Endodermal cell (in vitro differentiated cells): ENCODE results near the gene MTF1. TPM values are rescaled to one million over a fixed set of nuclear protein-coding genes. Genes with fewer than 3 reads are reported as not detected.
A peak's percentile ranks its signal among the peaks of the same experiment; 100 is the strongest.
"Not testable (repeated sequence)": the region's sequence is repeated elsewhere in the genome, so short reads cannot be mapped to it uniquely, and the experiment has no call there.

ENCODE experiments used
- DNase-seq: peaks from one replicate; pipeline ENCODE4 v3.0.0-alpha.2; 2017
- H3K27ac ChIP-seq: 2 replicates; pipeline ENCODE4 v1.5.1; 2013; ENCODE audit warnings: mild to moderate bottlenecking, low read depth, low read length, moderate library complexity
- H3K27me3 ChIP-seq: 2 replicates; pipeline ENCODE4 v1.6.1; 2013; ENCODE audit warnings: mild to moderate bottlenecking, low read length, moderate library complexity; ENCODE audit not compliant: insufficient read depth, control insufficient read depth, poor library complexity, severe bottlenecking
- H3K36me3 ChIP-seq: 2 replicates; pipeline ENCODE4 v1.7.0; 2013; ENCODE audit warnings: mild to moderate bottlenecking, low read length, moderate library complexity; ENCODE audit not compliant: control insufficient read depth, insufficient read depth
- H3K4me1 ChIP-seq: one replicate; pipeline ENCODE4 v1.7.0; 2013; ENCODE audit warnings: low read length; ENCODE audit not compliant: control insufficient read depth, insufficient read depth
- H3K4me3 ChIP-seq: 2 replicates; pipeline ENCODE4 v1.5.1; 2013; ENCODE audit warnings: mild to moderate bottlenecking, low read length, moderate library complexity
- H3K9ac ChIP-seq: 2 replicates; pipeline ENCODE4 v1.6.1; 2013; ENCODE audit warnings: mild to moderate bottlenecking, low read length, moderate library complexity; ENCODE audit not compliant: poor library complexity, severe bottlenecking; ENCODE audit errors: extremely low read depth
- H3K9me3 ChIP-seq: 2 replicates; pipeline ENCODE4 v1.6.1; 2013; ENCODE audit warnings: mild to moderate bottlenecking, low read length, moderate library complexity; ENCODE audit not compliant: control insufficient read depth
- H3K27ac Mint-ChIP-seq: 2 replicates; pipeline ENCODE4 v1.8.0; 2020; ENCODE audit warnings: mixed read lengths
- H3K27me3 Mint-ChIP-seq: 2 replicates; pipeline ENCODE4 v1.8.0; 2021; ENCODE audit warnings: mild to moderate bottlenecking, mixed read lengths; ENCODE audit not compliant: insufficient read depth
- H3K36me3 Mint-ChIP-seq: 2 replicates; pipeline ENCODE4 v1.8.0; 2020; ENCODE audit warnings: low read depth, mixed read lengths
- H3K4me1 Mint-ChIP-seq: 2 replicates; pipeline ENCODE4 v1.8.0; 2020; ENCODE audit warnings: mixed read lengths
- H3K4me3 Mint-ChIP-seq: 2 replicates; pipeline ENCODE4 v1.8.0; 2020; ENCODE audit warnings: mild to moderate bottlenecking, moderate library complexity, mixed read lengths
- H3K9me3 Mint-ChIP-seq: 2 replicates; pipeline ENCODE4 v1.8.0; 2020; ENCODE audit warnings: mild to moderate bottlenecking, mixed read lengths
- CTCF ChIP-seq: fragments of 200-600 bp; sonication (generic); conservative IDR thresholded peaks from 2 replicates; pipeline ENCODE4 v1.5.0; 2021; ENCODE audit warnings: antibody characterized with exemption, mild to moderate bottlenecking
- WGBS, 2 experiments: methylation state at CpG; one replicate each; pipeline versions ENCODE4 v1.1.5 to v1.1.7; 2013; ENCODE audit warnings: missing lambda C conversion rate in 2 of 2, mixed read lengths in 1 of 2; ENCODE audit not compliant: insufficient coverage in 1 of 2, insufficient read length in 1 of 2; 5-methylcytosine and 5-hydroxymethylcytosine counted together
- long read RNA-seq, 4 experiments: library from polyadenylated mRNA in 2 of 4; library from RNA in 1 of 4; library from capped mRNA in 1 of 4; stranded (forward) in 3 of 4; unstranded in 1 of 4; transcript quantifications; one replicate each; pipeline ENCODE4 v2.0.0, GENCODE V29; 2020 to 2021; ENCODE audit warnings: inconsistent platforms in 1 of 4
- polyA plus RNA-seq, 2 experiments: library from polyadenylated mRNA; stranded (reverse); fragments of 50-300 nt; gene quantifications; one replicate each; pipeline ENCODE4 v1.2.3, GENCODE V29; 2013
- total RNA-seq, 2 donors: library from RNA; stranded (reverse); fragmentation: NEBNext Ultra II Directional in 1 of 2; extraction: Animal tissue kit (Norgen Biotek cat#: 25700) in 1 of 2; gene quantifications; 2 replicates in 1 of 2; 3 replicates in 1 of 2; pipeline ENCODE4 v1.2.1, GENCODE V29; 2021

MTF1 gene
- total RNA-seq = 10 to 100 TPM; 16.6 to 17.1 TPM
- 5.7 TPM for polyA plus RNA-seq (2013, experiment 1 of 2)
- polyA plus RNA-seq (2013, experiment 2 of 2) = 5.3 TPM
- long read RNA-seq, experiment 1, partial matches to known transcripts = 1 of 4 reads
- long read RNA-seq, experiment 1, other reads (novel, unspliced or antisense) = 3 of 4 reads
- long read RNA-seq, experiment 2, full-length matches to known transcripts = 6 of 7 reads
- long read RNA-seq, experiment 2, partial matches to known transcripts = 1 of 7 reads
- long read RNA-seq, experiment 2, other reads (novel, unspliced or antisense) = 0 of 7 reads
- long read RNA-seq, experiment 3, full-length matches to known transcripts = 18 of 23 reads
- long read RNA-seq, experiment 3, partial matches to known transcripts = 2 of 23 reads
- long read RNA-seq, experiment 3, other reads (novel, unspliced or antisense) = 3 of 23 reads
- long read RNA-seq, experiment 4 = 0 reads

GRCh38 chr1:37859507-37860345 lies at the start of gene MTF1:
Gene MTF1, minus strand, starts transcription at chr1:37859592. Its CDS starts 1,934 bp downstream, at chr1:37857658.
- Mint-ChIP-seq H3K27me3 (no peaks in the 10 kb centered on the region), H3K4me1 (peaks cover 7% of the 10 kb centered on the region), H3K4me3 (peak within 1 kb of the TSS; percentile 94), H3K9me3 (no peaks in the 10 kb centered on the region), H3K27ac (peak within 1 kb of the TSS; percentile 96), H3K36me3 (peaks cover 27% of the 10 kb centered on the region)
- DNase-seq = peak; percentile 98
- Histone ChIP-seq H3K4me3 (peak within 1 kb of the TSS; percentile 90), H3K4me1 (peaks cover 2% of the 10 kb centered on the region), H3K9me3 (no peaks in the 10 kb centered on the region), H3K36me3 (peaks cover 24% of the 10 kb centered on the region), H3K27ac (peak within 1 kb of the TSS; percentile 88), H3K27me3 (no peaks in the 10 kb centered on the region), H3K9ac (peak within 1 kb of the TSS; percentile 72)
- WGBS, 2 experiments = 0% methylated on average over 43 to 61 of the region's 61 CpGs
- peak; percentile 97 for TF ChIP-seq CTCF

- not testable (repeated sequence) for H3K27me3 ChIP-seq, H3K27ac Mint-ChIP-seq, H3K27ac ChIP-seq, H3K27me3 Mint-ChIP-seq, H3K4me3 Mint-ChIP-seq, H3K9ac ChIP-seq, DNase-seq, H3K4me3 ChIP-seq, H3K36me3 ChIP-seq, H3K9me3 Mint-ChIP-seq, H3K4me1 Mint-ChIP-seq, H3K4me1 ChIP-seq
- H3K36me3 Mint-ChIP-seq = peaks cover 28% of the 10 kb centered on the region
- peaks cover 45% of the 10 kb centered on the region for H3K9me3 ChIP-seq
- WGBS, 2 experiments = 89 to 96% methylated on average over 5 to 10 of the region's 10 CpGs
Observed at GRCh38 chr1:37908531-37908930, 49.1 kb upstream of the MTF1 start.

- H3K4me1 Mint-ChIP-seq, H3K36me3 ChIP-seq: not testable (repeated sequence)
- H3K36me3 Mint-ChIP-seq = peaks cover 34% of the 10 kb centered on the region
Observed at GRCh38 chr1:37907416-37908125, 48.2 kb upstream of the MTF1 start.

GRCh38 chr1:37906591-37906990 lies 47.2 kb upstream of the MTF1 start:
- not testable (repeated sequence) for H3K9ac ChIP-seq, H3K4me3 Mint-ChIP-seq, H3K4me3 ChIP-seq, H3K36me3 ChIP-seq, H3K27me3 ChIP-seq, H3K27ac Mint-ChIP-seq, H3K4me1 ChIP-seq, H3K9me3 Mint-ChIP-seq, DNase-seq, H3K4me1 Mint-ChIP-seq, H3K27ac ChIP-seq, H3K27me3 Mint-ChIP-seq
- 86 to 94% methylated on average over 1 to 3 of the region's 3 CpGs for WGBS, 2 experiments
- H3K36me3 Mint-ChIP-seq = peaks cover 36% of the 10 kb centered on the region
- H3K9me3 ChIP-seq = peaks cover 34% of the 10 kb centered on the region

More at GRCh38 chr1:37907416-37908125, 48.2 kb upstream of the MTF1 start:
- not testable (repeated sequence) for H3K9me3 Mint-ChIP-seq, H3K4me3 Mint-ChIP-seq, H3K9ac ChIP-seq, H3K27ac ChIP-seq, DNase-seq, H3K4me1 ChIP-seq, H3K4me3 ChIP-seq, H3K27ac Mint-ChIP-seq, H3K27me3 ChIP-seq, H3K27me3 Mint-ChIP-seq
- H3K9me3 ChIP-seq = peaks cover 44% of the 10 kb centered on the region
- 91 to 96% methylated on average over 4 to 6 of the region's 6 CpGs for WGBS, 2 experiments
